ENCODE results near the gene PDE6A. TPM values are rescaled to one million over a fixed set of nuclear protein-coding genes. Genes with fewer than 3 reads are reported as not detected.

The PDE6A gene
- total RNA-seq, 4 donors from 2014 or later: 0.22 TPM; not detected in 3

DNA sequence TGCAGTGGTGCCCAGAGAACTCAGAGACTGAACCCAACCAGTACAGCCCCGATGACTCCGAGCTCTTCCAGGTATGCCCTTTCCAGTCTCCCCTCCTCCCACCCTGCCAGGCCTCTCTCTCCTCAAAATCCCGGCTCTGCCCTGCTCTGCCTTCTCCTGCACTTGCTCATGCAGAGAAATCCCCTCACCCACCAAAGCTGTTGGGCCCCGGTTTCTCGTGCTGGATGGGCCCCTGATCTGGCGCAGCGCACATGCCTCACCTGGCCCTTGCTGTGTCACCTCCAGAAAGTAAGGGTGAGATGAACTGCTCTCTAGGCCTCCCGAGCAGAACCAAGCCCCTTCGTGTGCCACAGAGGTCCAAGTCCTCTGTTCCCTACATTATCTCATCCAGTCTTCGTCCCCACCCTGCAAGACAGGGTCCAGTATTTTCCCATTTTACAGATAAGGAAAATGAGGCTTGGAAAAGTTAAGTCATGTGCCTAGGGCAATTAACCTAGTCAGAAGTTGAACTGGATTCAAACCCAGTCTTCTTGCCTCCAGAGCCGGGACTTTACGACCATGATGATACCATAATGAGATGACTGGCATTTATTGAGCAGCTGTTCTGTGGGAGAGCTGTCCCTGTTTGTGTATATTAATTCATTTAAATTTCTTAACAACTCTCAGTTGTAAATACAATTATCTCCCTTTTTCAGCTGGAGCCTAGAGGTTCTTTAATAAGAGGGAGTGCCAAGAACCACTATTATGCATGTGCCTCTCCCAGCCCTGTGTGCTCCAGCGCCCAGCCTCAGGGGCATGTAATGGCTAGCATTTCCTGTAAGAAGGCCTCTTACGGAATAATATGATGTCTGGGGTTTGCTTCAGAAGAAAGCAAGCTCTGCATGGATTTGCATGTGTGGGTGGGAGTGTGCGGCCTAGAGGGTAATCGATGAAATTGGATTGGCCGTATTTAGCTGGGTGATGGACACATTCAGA is 123.8 kb downstream of the PDE6A start:
- Histone ChIP-seq H3K9me3 (no peaks in the 10 kb centered on the region), H3K4me1 (peaks cover 0 to 11% (median 2%) of the 10 kb centered on the region in 4 donors), H3K4me3 (no peak overlapping the region), H3K27me3 (no peaks in the 10 kb centered on the region), H3K27ac (no peak overlapping the region), H3K36me3 (no peaks in the 10 kb centered on the region)
- 88 to 92% methylated on average over 17 of the region's 17 CpGs for WGBS, 2 donors
- no peak for DNase-seq (ENCODE audit: low spot score in 2 of 2)
- TF ChIP-seq POLR2A (IDR thresholded peaks at IDR 0.05): no peak
- TF ChIP-seq, protein P1, sequence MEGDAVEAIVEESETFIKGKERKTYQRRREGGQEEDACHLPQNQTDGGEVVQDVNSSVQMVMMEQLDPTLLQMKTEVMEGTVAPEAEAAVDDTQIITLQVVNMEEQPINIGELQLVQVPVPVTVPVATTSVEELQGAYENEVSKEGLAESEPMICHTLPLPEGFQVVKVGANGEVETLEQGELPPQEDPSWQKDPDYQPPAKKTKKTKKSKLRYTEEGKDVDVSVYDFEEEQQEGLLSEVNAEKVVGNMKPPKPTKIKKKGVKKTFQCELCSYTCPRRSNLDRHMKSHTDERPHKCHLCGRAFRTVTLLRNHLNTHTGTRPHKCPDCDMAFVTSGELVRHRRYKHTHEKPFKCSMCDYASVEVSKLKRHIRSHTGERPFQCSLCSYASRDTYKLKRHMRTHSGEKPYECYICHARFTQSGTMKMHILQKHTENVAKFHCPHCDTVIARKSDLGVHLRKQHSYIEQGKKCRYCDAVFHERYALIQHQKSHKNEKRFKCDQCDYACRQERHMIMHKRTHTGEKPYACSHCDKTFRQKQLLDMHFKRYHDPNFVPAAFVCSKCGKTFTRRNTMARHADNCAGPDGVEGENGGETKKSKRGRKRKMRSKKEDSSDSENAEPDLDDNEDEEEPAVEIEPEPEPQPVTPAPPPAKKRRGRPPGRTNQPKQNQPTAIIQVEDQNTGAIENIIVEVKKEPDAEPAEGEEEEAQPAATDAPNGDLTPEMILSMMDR (IDR thresholded peaks at IDR 0.05): no peak
- no peak for TF ChIP-seq EP300 (IDR thresholded peaks at IDR 0.05)

DNA sequence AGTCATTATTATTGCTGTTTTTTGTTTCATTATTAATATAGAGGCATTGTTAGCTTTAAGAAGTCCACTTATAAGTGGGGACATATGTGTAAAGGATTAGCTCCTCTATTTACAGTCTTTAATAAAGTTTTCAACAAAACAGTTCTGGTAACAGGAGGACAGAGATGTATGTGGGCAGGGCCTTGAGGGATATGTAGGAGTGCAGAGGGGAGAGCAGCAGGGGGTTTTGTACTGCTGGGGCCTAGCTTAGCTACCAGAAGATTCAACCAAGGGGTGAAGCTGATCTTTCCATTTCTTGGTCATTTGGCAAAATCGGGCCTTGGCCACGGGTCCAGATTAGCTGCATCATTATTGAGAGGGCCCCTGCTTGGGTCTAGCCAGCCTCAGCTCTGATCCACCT is 124.6 kb downstream of the PDE6A start:
- WGBS, 2 donors: 57 to 69% methylated on average over 2 of the region's 2 CpGs
- Histone ChIP-seq H3K4me3 (no peak overlapping the region), H3K9me3 (no peaks in the 10 kb centered on the region), H3K36me3 (no peaks in the 10 kb centered on the region), H3K4me1 (peaks cover 0 to 8% (median 2%) of the 10 kb centered on the region in 4 donors), H3K27ac (no peak overlapping the region), H3K27me3 (no peaks in the 10 kb centered on the region)
- TF ChIP-seq, protein P1 (IDR thresholded peaks at IDR 0.05): no peak
- no peak for TF ChIP-seq POLR2A (IDR thresholded peaks at IDR 0.05)
- TF ChIP-seq EP300 (IDR thresholded peaks at IDR 0.05): no peak
- DNase-seq (ENCODE audit: low spot score in 2 of 2): no peak

DNA sequence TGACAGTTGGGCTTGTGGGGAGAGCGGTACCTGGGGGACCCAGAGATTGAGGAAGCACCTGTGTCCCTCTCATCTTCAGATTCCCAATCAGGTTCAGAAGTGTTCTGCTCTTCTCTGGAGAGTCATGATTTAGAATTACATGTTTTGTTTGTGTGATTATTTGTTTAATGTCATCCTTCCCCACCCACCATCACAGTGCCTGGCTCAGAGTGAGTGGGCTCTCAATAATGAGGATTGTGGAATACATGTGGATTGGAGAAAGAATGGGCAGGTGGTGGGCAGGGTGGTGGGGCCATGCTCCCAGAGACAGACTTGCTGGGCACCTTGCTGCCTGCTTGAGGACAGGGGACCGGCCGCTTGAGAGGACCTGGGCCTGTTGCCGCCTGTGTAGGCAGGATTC is 126.5 kb downstream of the PDE6A start:
- 92 to 95% methylated on average over 3 to 4 of the region's 4 CpGs for WGBS, 2 donors
- H3K4me1 ChIP-seq: no peaks in the 10 kb centered on the region
- no peaks in the 10 kb centered on the region for H3K36me3 ChIP-seq
- DNase-seq (ENCODE audit: low spot score in 2 of 2): no peak
- no peaks in the 10 kb centered on the region for H3K9me3 ChIP-seq
- H3K27ac ChIP-seq: no peak overlapping the region
- TF ChIP-seq EP300 (IDR thresholded peaks at IDR 0.05) (no peak), POLR2A (IDR thresholded peaks at IDR 0.05) (no peak)
- TF ChIP-seq, protein P1 (IDR thresholded peaks at IDR 0.05): no peak
- no peak overlapping the region for H3K4me3 ChIP-seq
- H3K27me3 ChIP-seq: no peaks in the 10 kb centered on the region

DNA sequence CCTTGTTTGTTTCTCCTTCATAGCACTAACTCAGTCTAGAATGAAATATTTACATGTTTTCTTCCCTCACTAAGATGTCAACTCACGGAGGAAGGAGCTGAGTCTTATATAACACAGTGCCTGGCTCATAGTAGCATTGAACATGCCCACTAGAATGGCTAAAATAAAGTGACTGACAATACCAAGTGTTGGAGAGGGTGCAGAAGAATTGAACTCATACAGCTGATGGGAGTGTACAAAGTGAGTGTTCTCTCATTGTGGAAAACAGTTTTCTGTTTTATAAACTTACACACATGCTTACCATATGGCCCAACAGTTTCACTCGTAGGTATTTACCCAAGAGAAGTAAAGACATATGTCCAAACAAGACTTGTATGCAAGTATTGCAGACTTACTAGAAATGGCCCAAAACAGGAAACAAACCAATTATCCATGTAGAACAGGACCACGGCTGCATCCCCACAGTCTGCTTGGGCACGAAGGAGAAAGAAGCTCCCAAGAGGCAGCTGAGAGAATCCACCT is 127.0 kb downstream of the PDE6A start:
- DNase-seq (ENCODE audit: low spot score in 2 of 2): no peak
- WGBS, 2 donors: 75 to 82% methylated on average over 4 of the region's 4 CpGs
- H3K9me3 ChIP-seq: no peaks in the 10 kb centered on the region
- H3K36me3 ChIP-seq: no peaks in the 10 kb centered on the region
- H3K27me3 ChIP-seq: no peaks in the 10 kb centered on the region
- H3K27ac ChIP-seq: no peak overlapping the region
- no peaks in the 10 kb centered on the region for H3K4me1 ChIP-seq
- no peak overlapping the region for H3K4me3 ChIP-seq
- TF ChIP-seq POLR2A (IDR thresholded peaks at IDR 0.05): no peak
- TF ChIP-seq, protein P1 (IDR thresholded peaks at IDR 0.05): no peak
- TF ChIP-seq EP300 (IDR thresholded peaks at IDR 0.05): no peak

DNA sequence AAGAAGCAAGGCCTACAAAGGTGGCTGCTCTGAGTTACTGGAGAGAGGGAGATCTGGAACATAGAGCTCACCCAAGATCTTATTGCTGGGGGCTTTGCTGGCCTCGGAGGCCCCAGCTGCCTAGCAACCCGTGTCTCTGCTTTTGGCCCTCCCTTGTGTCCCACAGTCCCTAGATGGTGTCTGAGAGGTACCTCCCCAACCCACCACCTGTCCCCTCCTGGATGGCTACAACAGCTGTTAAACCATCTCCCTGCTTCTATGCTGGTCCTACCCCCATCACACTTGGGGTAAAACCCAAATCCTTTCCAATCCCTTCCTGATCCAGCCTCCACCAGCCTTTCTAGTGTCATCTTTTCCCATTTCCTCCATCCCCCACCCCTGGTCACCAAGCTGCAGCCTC is 127.9 kb downstream of the PDE6A start:
- no peak overlapping the region for H3K27ac ChIP-seq
- no peak for DNase-seq (ENCODE audit: low spot score in 2 of 2)
- TF ChIP-seq EP300 (IDR thresholded peaks at IDR 0.05): no peak
- TF ChIP-seq, protein P1 (IDR thresholded peaks at IDR 0.05): no peak
- TF ChIP-seq POLR2A (IDR thresholded peaks at IDR 0.05): no peak

More for the DNA sequence above, 127.9 kb downstream of the PDE6A start:
- H3K27me3 ChIP-seq: no peaks in the 10 kb centered on the region
- no peak overlapping the region for H3K4me3 ChIP-seq
- no peaks in the 10 kb centered on the region for H3K4me1 ChIP-seq
- WGBS, 2 donors: 52 to 62% methylated on average over 2 of the region's 2 CpGs
- no peaks in the 10 kb centered on the region for H3K36me3 ChIP-seq
- no peaks in the 10 kb centered on the region for H3K9me3 ChIP-seq

Measured in tibial nerve (tissue), 4 donors.